ENCODE measurements around the gene SLC44A4. TPM values are rescaled to one million over a fixed set of nuclear protein-coding genes. Genes with fewer than 3 reads are reported as not detected.

Gene SLC44A4
- total and polyA plus RNA-seq, 2 of the 8 experiments (the other 6 are each of a cell fraction or from before 2014, with no cell fraction given), result 4.8 to 7.0 TPM

- H3K4ac ChIP-seq (replicated peaks; ENCODE audit: insufficient read length, low read depth, low read length), result no peak overlapping the region
- no peaks in the 10 kb centered on the region for H3K79me2 ChIP-seq (ENCODE audit: control insufficient read depth in 1 of 2, insufficient read depth in 2 of 2, low read length in 2 of 2)
- no peak overlapping the region for H3K9ac ChIP-seq (replicated peaks in 1 of 4; ENCODE audit: extremely low read depth in 1 of 4, low read depth in 3 of 4, low read length in 3 of 4)
- ChIA-PET POLR2A (ENCODE audit: partially characterized antibody) (interaction anchor here (0.9 to 2.7 kb wide), 5 partner anchors 13 to 52 kb away, joined by 3 to 12 read pairs (median 5); partner anchors contain the start of genes DXO, EHMT2 and ZBTB12), CTCF (ENCODE audit: partially characterized antibody) (interaction anchor here (0.8 to 4.6 kb wide), 4 partner anchors 31 to 177 kb away, joined by 3 to 26 read pairs (median 4); no protein-coding TSS in a partner anchor)
- no peak overlapping the region for H3K4me2 ChIP-seq (ENCODE audit: insufficient read depth in 1 of 2, low read depth in 2 of 2, low read length in 2 of 2)
- no peak overlapping the region for H2BK20ac ChIP-seq (ENCODE audit: low read length)
- WGBS, 2 experiments (ENCODE audit: extremely low coverage in 1 of 2, insufficient coverage in 1 of 2, insufficient read length in 1 of 2, insufficient replicate concordance in 2 of 2, low coverage in 1 of 2, low lambda C conversion rate in 2 of 2, missing lambda C conversion rate in 1 of 2), result 80% methylated on average over 6 of the region's 6 CpGs; no CpG with 5 or more reads in 1 of the 2 experiments
- no peak for FAIRE-seq
- H3K18ac ChIP-seq (ENCODE audit: extremely low read depth, low read length), result no peak overlapping the region
- H3K4me1 ChIP-seq (replicated peaks in 1 of 4; ENCODE audit: control insufficient read depth in 3 of 4, insufficient read depth in 4 of 4, low read length in 3 of 4), result no peaks in the 10 kb centered on the region
- no peak overlapping the region for H3K56ac ChIP-seq (replicated peaks; ENCODE audit: insufficient read length, low read depth, low read length)
- no peak overlapping the region for H4K5ac ChIP-seq (ENCODE audit: insufficient read length, low read depth, low read length)
- no peaks in the 10 kb centered on the region for H3K79me1 ChIP-seq (ENCODE audit: low read depth, low read length)
- H2BK5ac ChIP-seq (ENCODE audit: low read depth, low read length), result no peak overlapping the region
- no peaks in the 10 kb centered on the region for H3K9me3 ChIP-seq (ENCODE audit: insufficient read depth in 2 of 2, low read depth in 1 of 2, low read length in 1 of 2)
- H2BK120ac ChIP-seq (replicated peaks; ENCODE audit: low read depth, low read length), result no peak overlapping the region
- DNase-seq (ENCODE audit: low read depth in 1 of 2, low spot score in 2 of 2), result no peak
- no peak overlapping the region for H3K23ac ChIP-seq (ENCODE audit: insufficient read length)
- H2BK15ac ChIP-seq (ENCODE audit: low read length), result no peak overlapping the region
- no peak overlapping the region for H3K27ac ChIP-seq (ENCODE audit: low read depth, low read length)
- no peaks in the 10 kb centered on the region for H3K27me3 ChIP-seq (replicated peaks in 1 of 4; ENCODE audit: control insufficient read depth in 3 of 4, extremely low read depth in 1 of 4, insufficient read depth in 3 of 4, low read length in 3 of 4)
- no peak overlapping the region for H2AFZ ChIP-seq (ENCODE audit: low read length)
- no peaks in the 10 kb centered on the region for H3K36me3 ChIP-seq (ENCODE audit: control insufficient read depth in 2 of 4, insufficient read depth in 4 of 4, low read length in 3 of 4)
- no peak overlapping the region for H4K8ac ChIP-seq (ENCODE audit: extremely low read depth, insufficient read depth, low read length)
- H4K20me1 ChIP-seq (replicated peaks in 1 of 2; ENCODE audit: control insufficient read depth in 1 of 2, insufficient read depth in 2 of 2, low read length in 2 of 2), result no peaks in the 10 kb centered on the region
- no peak overlapping the region for H2BK12ac ChIP-seq (ENCODE audit: low read depth, low read length)
- no peaks in the 10 kb centered on the region; the same call in 1 of the 2 replicates for H3K23me2 ChIP-seq (ENCODE audit: low read depth, low read length)
- H3K4me3 ChIP-seq (ENCODE audit: extremely low read depth in 1 of 4, insufficient read depth in 2 of 4, low read depth in 3 of 4, low read length in 4 of 4), result no peak overlapping the region
- no peak overlapping the region for H2AK5ac ChIP-seq (ENCODE audit: low read depth, low read length)
- H3K14ac ChIP-seq (ENCODE audit: insufficient read length), result no peak overlapping the region
- no peak overlapping the region for H4K91ac ChIP-seq (replicated peaks; ENCODE audit: insufficient read length, low read length)
- TF ChIP-seq EGR1 (IDR thresholded peaks at IDR 0.05; ENCODE audit: borderline replicate concordance, low read depth, low read length), result no peak
- TF ChIP-seq CHD1 (IDR thresholded peaks at IDR 0.05; ENCODE audit: low read depth, low read length), result no peak
- TF ChIP-seq TEAD4 (IDR thresholded peaks at IDR 0.05; ENCODE audit: low read depth, low read length), result no peak
- TF ChIP-seq SP4 (IDR thresholded peaks at IDR 0.05; ENCODE audit: low read length), result no peak
- no peak for TF ChIP-seq PHF8 (conservative IDR thresholded peaks at IDR 0.05; ENCODE audit: low read depth, low read length)
- no peak for TF ChIP-seq BRCA1 (IDR thresholded peaks at IDR 0.05; ENCODE audit: low read depth, low read length)
Observed at GRCh38 chr6:31919624-31920303, 41.0 kb upstream of the SLC44A4 start.

Data from H1 (cell line).